Progenitor cell of endocrine pancreas (in vitro differentiated cells): Measurements from ENCODE around the gene RASA4B. TPM values are rescaled to one million over a fixed set of nuclear protein-coding genes. Genes with fewer than 3 reads are reported as not detected.
A peak's percentile ranks its signal among the peaks of the same experiment; 100 is the strongest.

Source experiments
- DNase-seq: peaks from one replicate; pipeline ENCODE4 v3.0.0; 2021; ENCODE audit warnings: low spot score; ENCODE audit not compliant: unreplicated experiment
- H3K27ac Mint-ChIP-seq: 2 replicates; pipeline ENCODE4 v1.8.0; 2021; ENCODE audit warnings: mild to moderate bottlenecking, moderate library complexity, mixed read lengths
- H3K27me3 Mint-ChIP-seq: 2 replicates; pipeline ENCODE4 v1.8.0; 2021; ENCODE audit warnings: mixed read lengths
- H3K36me3 Mint-ChIP-seq: 2 replicates; pipeline ENCODE4 v1.8.0; 2022; ENCODE audit warnings: mixed read lengths; ENCODE audit not compliant: insufficient read depth
- H3K4me1 Mint-ChIP-seq: 2 replicates; pipeline ENCODE4 v1.8.0; 2021; ENCODE audit warnings: low read depth, mixed read lengths
- H3K4me3 Mint-ChIP-seq: 2 replicates; pipeline ENCODE4 v1.8.0; 2021; ENCODE audit warnings: low read depth, mild to moderate bottlenecking, moderate library complexity, mixed read lengths
- H3K9me3 Mint-ChIP-seq: 2 replicates; pipeline ENCODE4 v1.8.0; 2021; ENCODE audit warnings: low read depth, mixed read lengths
- CTCF ChIP-seq: fragments of 200-600 bp; sonication (generic); IDR thresholded peaks from one replicate; pipeline ENCODE4 v1.5.0; 2021; ENCODE audit warnings: antibody characterized with exemption, mild to moderate bottlenecking; ENCODE audit not compliant: unreplicated experiment
- total RNA-seq: library from RNA; stranded (reverse); gene quantifications from 2 replicates; pipeline ENCODE4 v1.2.1, GENCODE V29; 2021

Gene RASA4B
- total RNA-seq, 1 donor from 2014 or later, result 10.8 TPM

GRCh38 chr7:102472126-102473041 is 45.2 kb downstream of the RASA4B start:
- no peaks in the 10 kb centered on the region for H3K27me3 Mint-ChIP-seq
- no peak overlapping the region for H3K4me3 Mint-ChIP-seq
- no peak for DNase-seq
- TF ChIP-seq CTCF, result no peak
- H3K9me3 Mint-ChIP-seq, result no peaks in the 10 kb centered on the region
- H3K27ac Mint-ChIP-seq, result peak overlapping the region; percentile 13
- H3K4me1 Mint-ChIP-seq, result no peaks in the 10 kb centered on the region
- H3K36me3 Mint-ChIP-seq, result peaks cover 3% of the 10 kb centered on the region

GRCh38 chr7:102471791-102472125 is 45.8 kb downstream of the RASA4B start:
- TF ChIP-seq CTCF, result no peak
- Mint-ChIP-seq H3K9me3 (no peaks in the 10 kb centered on the region), H3K36me3 (peaks cover 3% of the 10 kb centered on the region), H3K4me1 (no peaks in the 10 kb centered on the region), H3K27me3 (no peaks in the 10 kb centered on the region), H3K27ac (peak overlapping the region; percentile 13), H3K4me3 (no peak overlapping the region)
- no peak for DNase-seq

- no peak for TF ChIP-seq CTCF
- Mint-ChIP-seq H3K4me3 (no peak overlapping the region), H3K27ac (no peak overlapping the region), H3K36me3 (peaks cover 5% of the 10 kb centered on the region), H3K27me3 (no peaks in the 10 kb centered on the region), H3K9me3 (no peaks in the 10 kb centered on the region), H3K4me1 (peaks cover 4% of the 10 kb centered on the region)
- no peak for DNase-seq
Observed at GRCh38 chr7:102469972-102470825, 47.4 kb downstream of the RASA4B start.

- Mint-ChIP-seq H3K27ac (no peak overlapping the region), H3K4me3 (no peak overlapping the region), H3K9me3 (no peaks in the 10 kb centered on the region), H3K4me1 (peaks cover 4% of the 10 kb centered on the region), H3K36me3 (peaks cover 5% of the 10 kb centered on the region), H3K27me3 (no peaks in the 10 kb centered on the region)
- no peak for DNase-seq
- no peak for TF ChIP-seq CTCF
Observed at GRCh38 chr7:102469351-102469971, 48.1 kb downstream of the RASA4B start.
